Middle frontal gyrus (tissue), 1 donor: ENCODE results near the gene CYP4F2.
A peak's percentile ranks its signal among the peaks of the same experiment; 100 is the strongest.
"Not testable (repeated sequence)": the region's sequence is repeated elsewhere in the genome, so short reads cannot be mapped to it uniquely, and the experiment has no call there.

Experiments
- DNase-seq: peaks from one replicate; pipeline ENCODE4 v3.0.0-alpha.2; 2015; ENCODE audit warnings: low spot score; ENCODE audit errors: extremely low spot score

Gene CYP4F2

DNA sequence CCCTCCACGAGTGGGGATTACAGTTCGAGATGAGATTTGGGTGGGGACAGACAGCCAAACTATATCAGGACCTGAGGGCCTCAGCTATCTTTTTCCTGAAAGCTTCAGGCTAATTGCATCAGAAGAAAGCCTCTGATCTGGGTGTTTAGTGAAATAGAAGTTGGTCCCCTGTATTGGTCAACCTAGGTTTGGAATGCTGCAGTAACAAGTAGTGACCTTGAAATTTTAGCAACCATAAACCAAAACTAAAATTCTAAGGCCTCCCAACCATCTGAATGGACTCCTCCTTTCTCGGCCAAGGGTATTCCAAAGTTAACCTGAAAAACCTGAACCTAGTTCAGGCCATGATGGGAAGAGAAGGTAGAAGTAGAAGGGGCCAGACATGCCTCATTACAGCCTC lies 47.5 kb downstream of the CYP4F2 start:
- DNase-seq, result no peak

- DNase-seq, result no peak
Measured at GRCh38 chr19:15846923-15847322, 51.0 kb downstream of the CYP4F2 start.

GRCh38 chr19:15843894-15844222 lies 54.0 kb downstream of the CYP4F2 start:
- not testable (repeated sequence) for DNase-seq

- no peak for DNase-seq
Measured at GRCh38 chr19:15843203-15843893, 54.5 kb downstream of the CYP4F2 start.

GRCh38 chr19:15841875-15842569 lies 55.9 kb downstream of the CYP4F2 start:
- no peak for DNase-seq

DNA sequence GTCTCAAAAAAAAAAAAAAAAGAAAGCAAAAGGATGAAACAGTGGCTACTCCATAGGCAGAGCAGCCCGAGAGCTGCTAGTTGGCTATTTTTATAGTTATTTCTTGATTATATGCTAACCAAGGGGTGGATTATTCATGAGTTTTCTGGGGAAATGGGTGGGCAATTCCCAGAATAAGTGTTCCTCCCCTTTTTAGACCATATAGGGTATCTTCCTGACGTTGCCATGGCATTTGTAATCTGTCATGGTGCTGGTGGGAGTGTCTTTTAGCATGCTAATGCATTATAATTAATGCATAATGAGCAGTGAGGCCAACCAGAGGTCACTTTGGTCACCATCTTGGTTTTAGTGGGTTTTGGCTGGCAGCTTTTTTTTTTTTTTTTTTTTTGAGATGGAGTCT lies 57.0 kb downstream of the CYP4F2 start:
- DNase-seq, result no peak

DNA sequence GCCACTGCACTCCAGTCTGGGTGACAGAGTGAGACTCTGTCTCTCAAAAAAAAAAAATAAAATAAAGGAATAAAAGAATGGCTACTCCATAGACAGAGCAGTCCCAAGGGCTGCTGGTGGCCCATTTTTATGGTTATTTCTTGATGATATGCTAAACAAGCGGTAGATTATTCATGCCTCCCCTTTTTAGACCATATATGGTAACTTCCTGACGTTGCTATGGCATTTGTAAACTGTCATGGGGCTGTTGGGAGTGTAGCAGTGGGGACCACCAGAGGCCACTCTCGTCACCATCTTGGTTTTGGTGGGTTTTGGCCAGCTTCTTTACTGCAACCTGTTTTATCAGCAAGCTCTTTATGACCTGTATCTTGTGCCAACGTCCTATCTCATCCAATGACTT lies 58.0 kb downstream of the CYP4F2 start:
- not testable (repeated sequence) for DNase-seq

- no peak for DNase-seq
Measured at GRCh38 chr19:15838351-15838750, 59.5 kb downstream of the CYP4F2 start.

DNA sequence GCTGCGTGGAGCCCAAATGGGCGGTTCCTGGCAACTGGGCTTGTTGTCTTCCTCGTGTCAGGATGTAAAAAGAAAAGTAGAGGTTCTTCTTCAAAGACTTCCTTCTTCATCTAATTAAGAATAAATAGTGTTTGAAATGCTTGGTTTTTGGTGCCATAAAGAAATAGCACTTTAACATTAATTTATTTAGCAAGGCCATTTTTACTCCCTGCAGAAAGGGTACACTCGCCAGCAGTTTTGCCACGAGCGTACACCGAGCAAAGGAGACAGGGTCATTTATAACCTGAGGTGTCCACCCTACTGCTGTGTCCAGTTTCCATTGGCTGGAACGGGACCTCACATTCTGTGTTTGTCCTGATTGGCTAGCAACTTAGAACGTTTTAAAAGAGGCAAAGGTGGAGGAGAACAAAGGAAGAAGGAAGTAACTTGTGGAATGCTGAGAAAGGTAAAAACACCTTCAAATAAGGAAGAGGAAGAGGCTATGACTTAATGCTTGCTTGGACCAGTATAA lies 60.6 kb downstream of the CYP4F2 start:
- DNase-seq, result no peak

DNA sequence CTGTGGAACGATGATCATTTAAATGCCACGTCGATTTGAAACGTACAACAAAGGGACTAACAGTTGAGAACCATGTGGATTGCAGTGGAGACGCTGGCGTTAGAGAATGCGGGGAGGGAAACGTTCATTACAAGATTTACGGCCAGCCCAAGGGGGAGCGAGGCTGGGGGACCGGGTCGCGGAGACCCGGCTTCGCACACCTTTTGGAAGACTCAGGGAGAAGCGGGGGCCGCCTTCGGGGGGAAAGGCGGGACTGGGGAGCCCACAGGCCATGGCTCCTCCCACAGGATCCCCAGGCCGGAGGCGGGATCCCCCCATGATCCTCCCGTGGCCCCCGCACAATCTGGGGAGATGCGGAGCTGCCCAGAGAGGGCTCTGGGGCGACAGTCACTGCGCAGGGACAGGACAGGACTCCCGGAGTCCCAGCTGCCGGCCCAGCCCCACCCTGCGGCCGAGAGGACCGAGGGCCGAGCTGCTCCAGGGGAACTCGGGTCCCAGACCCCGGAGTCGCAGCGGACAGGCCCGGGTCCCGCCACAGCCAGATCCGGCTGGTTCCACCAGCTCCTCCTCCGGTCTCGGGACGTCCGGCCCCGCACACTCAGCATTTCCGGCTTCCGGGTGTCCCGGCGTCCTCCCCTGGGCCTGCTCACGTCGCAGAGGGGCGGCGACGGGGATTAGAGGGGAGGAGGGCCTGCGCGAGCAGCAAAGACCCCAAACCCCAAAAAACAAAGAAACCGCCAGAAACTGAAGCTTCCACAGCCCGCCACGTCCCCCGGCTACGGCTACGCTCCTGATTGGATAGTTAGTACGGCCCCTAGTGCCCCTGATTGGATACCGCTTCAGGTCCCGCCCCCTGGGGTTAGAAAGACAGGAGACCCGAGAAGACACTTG lies 61.3 kb downstream of the CYP4F2 start:
- peak; percentile 95 for DNase-seq

- DNase-seq, result not testable (repeated sequence)
Measured at GRCh38 chr19:15835565-15836329, 62.1 kb downstream of the CYP4F2 start.

DNA sequence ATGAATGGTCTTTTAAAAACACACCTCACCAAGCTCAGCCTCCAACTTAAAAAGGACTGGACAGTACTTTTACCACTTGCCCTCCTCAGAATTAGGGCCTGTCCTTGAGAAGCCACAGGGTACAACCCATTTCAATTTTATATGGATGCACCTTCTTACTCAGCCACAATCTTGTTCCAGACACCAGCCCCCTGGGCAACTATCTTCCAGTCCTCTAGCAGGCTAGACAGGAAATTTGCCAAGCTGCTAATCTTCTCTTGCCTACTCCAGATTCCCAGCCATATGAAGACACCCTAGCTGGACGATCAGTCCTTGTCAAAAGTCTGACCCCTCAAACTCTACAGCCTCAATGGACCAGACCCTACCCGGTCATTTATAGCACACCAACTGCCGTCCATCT lies 63.6 kb downstream of the CYP4F2 start:
- DNase-seq, result not testable (repeated sequence)

DNA sequence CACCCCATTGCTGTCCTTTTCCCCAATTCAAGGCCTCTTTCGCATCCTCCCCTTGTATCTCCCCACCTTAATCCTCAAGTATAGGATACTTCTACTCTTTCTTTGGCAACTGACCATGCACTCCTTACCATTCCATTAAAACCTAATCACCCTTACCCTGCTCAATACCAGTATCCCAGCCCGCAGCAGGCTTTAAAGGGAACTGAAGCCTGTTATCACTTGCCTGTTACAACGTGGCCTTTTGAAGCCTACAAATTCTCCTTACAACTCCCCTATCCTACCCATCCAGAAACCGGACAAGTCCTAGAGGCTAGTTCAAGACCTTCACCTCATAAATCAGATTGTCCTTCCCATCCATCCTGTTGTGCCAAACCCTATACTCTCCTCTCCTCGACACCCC lies 66.2 kb downstream of the CYP4F2 start:
- no peak for DNase-seq

GRCh38 chr19:15829786-15830185 lies 68.1 kb downstream of the CYP4F2 start:
- DNase-seq, result no peak

- DNase-seq, result no peak
Measured at GRCh38 chr19:15829306-15829698, 68.6 kb downstream of the CYP4F2 start.

GRCh38 chr19:15828611-15829305 lies 69.1 kb downstream of the CYP4F2 start:
- not testable (repeated sequence) for DNase-seq

- no peak for DNase-seq
Measured at GRCh38 chr19:15828121-15828610, 69.7 kb downstream of the CYP4F2 start.
